Smooth muscle cell (in vitro differentiated cells): ENCODE data around the gene RAB26. TPM values are rescaled to one million over a fixed set of nuclear protein-coding genes. Genes with fewer than 3 reads are reported as not detected.
"Not testable (repeated sequence)": the region's sequence is repeated elsewhere in the genome, so short reads cannot be mapped to it uniquely, and the experiment has no call there.

ENCODE experiments used
- DNase-seq: peaks from one replicate; lab custom pipeline; 2025; ENCODE audit not compliant: unreplicated experiment; lab: John Stamatoyannopoulos, UW
- H2AFZ ChIP-seq: fragments of 200-600 bp; sonication (generic); 2 replicates; pipeline ENCODE4 v1.6.0; 2016; ENCODE audit warnings: antibody characterized with exemption, low read depth, mild to moderate bottlenecking
- H3F3A ChIP-seq: fragments of 200-600 bp; sonication (generic); 2 replicates; pipeline ENCODE4 v1.6.0; 2017; ENCODE audit warnings: antibody characterized with exemption, low read depth
- H3K27ac ChIP-seq: fragments of 200-600 bp; sonication (generic); 2 replicates; pipeline ENCODE4 v1.5.1; 2016; ENCODE audit warnings: low read depth, mild to moderate bottlenecking
- H3K27me3 ChIP-seq: fragments of 200-600 bp; sonication (generic); 2 replicates; pipeline ENCODE4 v1.6.1; 2016; ENCODE audit warnings: low read depth, mild to moderate bottlenecking
- H3K36me3 ChIP-seq: fragments of 200-600 bp; sonication (generic); 2 replicates; pipeline ENCODE4 v1.5.1; 2016; ENCODE audit warnings: low read depth
- H3K4me1 ChIP-seq: fragments of 200-600 bp; sonication (generic); 2 replicates; pipeline ENCODE4 v1.5.1; 2016; ENCODE audit warnings: low read depth
- H3K4me2 ChIP-seq: fragments of 200-600 bp; sonication (generic); 2 replicates; pipeline ENCODE4 v1.6.0; 2016; ENCODE audit warnings: mild to moderate bottlenecking
- H3K4me3 ChIP-seq: fragments of 200-600 bp; sonication (generic); 2 replicates; pipeline ENCODE4 v1.5.1; 2016; ENCODE audit warnings: mild to moderate bottlenecking
- H3K79me2 ChIP-seq: fragments of 200-600 bp; sonication (generic); 2 replicates; pipeline ENCODE4 v1.6.0; 2016; ENCODE audit warnings: low read depth, mild to moderate bottlenecking
- H3K9ac ChIP-seq: fragments of 200-600 bp; sonication (generic); 2 replicates; pipeline ENCODE4 v1.6.0; 2016; ENCODE audit warnings: low read depth
- H3K9me3 ChIP-seq: fragments of 200-600 bp; sonication (generic); replicated peaks from 2 replicates; pipeline ENCODE4 v1.5.1; 2016; ENCODE audit warnings: low read depth
- H4K20me1 ChIP-seq: fragments of 200-600 bp; sonication (generic); 2 replicates; pipeline ENCODE4 v1.6.0; 2016; ENCODE audit warnings: low read depth
- WGBS: methylation state at CpG from one replicate; pipeline ENCODE4 v1.1.7; 2016; ENCODE audit warnings: low lambda C conversion rate; 5-methylcytosine and 5-hydroxymethylcytosine counted together
- polyA plus RNA-seq: library from polyadenylated mRNA; unstranded; fragments of >200 nt; fragmentation: Nextera tagmentation; extraction: Ambion mirVana; gene quantifications from 2 replicates; pipeline ENCODE4 v1.2.1, GENCODE V29; 2016
- total RNA-seq: library from RNA; depleted of rRNA; stranded (reverse); fragments of >200 nt; gene quantifications from 2 replicates; pipeline ENCODE4 v1.2.3, GENCODE V29; 2014

The RAB26 gene
- total and polyA plus RNA-seq, 2 experiments from 2014 or later: 1.3 TPM; not detected in 1

DNA sequence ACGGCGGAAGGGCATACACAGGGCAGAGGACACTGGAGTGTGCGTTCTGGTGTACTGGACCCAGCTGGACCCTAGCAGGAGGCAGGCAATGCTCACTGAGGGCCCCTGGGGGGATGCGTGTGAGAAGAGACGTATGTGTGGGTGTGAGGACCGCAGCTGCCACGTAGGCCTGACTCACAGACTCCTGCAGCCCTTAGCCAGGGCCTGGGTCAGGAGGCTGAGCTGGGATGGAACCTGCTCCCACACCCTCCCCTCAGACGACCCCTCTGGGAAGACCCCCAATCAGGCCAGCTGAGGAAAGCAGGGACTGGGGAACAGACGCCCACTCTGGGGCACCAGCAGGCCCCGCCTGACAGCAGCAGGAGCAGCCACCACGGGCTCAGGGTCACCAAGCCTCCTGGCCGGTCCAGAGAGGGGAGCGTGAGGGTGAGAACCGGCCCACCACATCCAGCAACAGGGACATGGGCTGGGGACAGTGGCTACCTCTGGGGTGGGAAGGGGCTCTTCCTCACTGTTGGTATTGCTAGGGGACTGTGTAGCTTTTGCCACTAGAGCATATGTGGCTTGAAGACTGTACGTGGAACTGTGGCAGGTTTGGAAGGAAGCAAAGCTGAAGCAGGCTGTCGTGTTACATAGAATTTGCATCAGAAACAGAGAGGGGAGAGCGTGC, 41.2 kb upstream of the RAB26 start:
- H3K27ac ChIP-seq: peak overlapping the region; percentile 93
- H3K79me2 ChIP-seq, DNase-seq: not testable (repeated sequence)

DNA sequence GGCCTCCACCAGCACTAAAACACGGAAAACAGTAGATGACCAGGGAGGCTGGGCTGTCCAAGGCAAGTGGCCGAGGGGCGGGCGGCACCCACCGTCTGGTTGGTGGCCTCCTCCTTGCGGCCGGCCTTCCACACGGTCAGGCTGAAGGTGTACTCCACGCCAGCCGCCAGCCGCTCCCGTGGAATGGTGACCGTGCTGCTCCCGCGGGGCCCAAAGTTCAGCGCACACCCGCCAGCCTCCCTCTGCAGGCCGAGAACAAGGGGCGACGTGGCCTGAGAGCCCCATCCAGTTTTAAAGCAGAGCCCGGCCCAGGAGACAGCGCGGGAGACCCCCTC, 40.7 kb upstream of the RAB26 start:
- not testable (repeated sequence) for H4K20me1 ChIP-seq, H2AFZ ChIP-seq, H3K4me3 ChIP-seq, H3K79me2 ChIP-seq, H3F3A ChIP-seq, H3K4me1 ChIP-seq, H3K9me3 ChIP-seq, H3K36me3 ChIP-seq, DNase-seq, H3K27me3 ChIP-seq, H3K4me2 ChIP-seq
- 96% methylated on average over 23 of the region's 23 CpGs for WGBS
- Histone ChIP-seq H3K27ac (peak overlapping the region; percentile 93), H3K9ac (peak overlapping the region; percentile 83)

More for the DNA sequence above, 41.2 kb upstream of the RAB26 start:
- H3F3A ChIP-seq, H3K36me3 ChIP-seq, H2AFZ ChIP-seq, H3K27me3 ChIP-seq, H3K4me3 ChIP-seq, H3K9me3 ChIP-seq, H3K4me1 ChIP-seq, H4K20me1 ChIP-seq: not testable (repeated sequence)
- Histone ChIP-seq H3K9ac (peak overlapping the region; percentile 83), H3K4me2 (peak overlapping the region; percentile 53)
- WGBS: 79% methylated on average over 13 of the region's 17 CpGs

- 99% methylated on average over 68 of the region's 73 CpGs for WGBS
- H3K4me1 ChIP-seq, H3K27ac ChIP-seq, DNase-seq, H3K9me3 ChIP-seq, H3K27me3 ChIP-seq, H3K36me3 ChIP-seq, H2AFZ ChIP-seq, H3K4me3 ChIP-seq, H3K4me2 ChIP-seq, H4K20me1 ChIP-seq, H3F3A ChIP-seq, H3K9ac ChIP-seq, H3K79me2 ChIP-seq: not testable (repeated sequence)
Observed at GRCh38 chr16:2108446-2109270, 39.8 kb upstream of the RAB26 start.

DNA sequence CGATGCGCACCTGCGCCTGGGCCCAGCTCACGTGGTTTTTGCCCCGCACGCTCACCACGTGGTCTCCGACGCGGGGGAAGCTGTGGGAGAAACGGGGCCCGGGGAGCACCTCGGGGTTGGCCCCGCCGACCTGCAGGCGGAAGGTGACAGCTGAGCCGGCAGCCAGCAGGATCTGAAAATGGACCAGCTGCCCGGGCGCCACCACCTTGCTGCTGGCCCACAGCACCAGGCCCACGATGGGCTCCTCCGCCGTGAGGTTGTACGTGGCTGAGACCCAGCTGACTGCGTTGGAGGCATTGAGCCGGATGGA, 39.2 kb upstream of the RAB26 start:
- H3K4me2 ChIP-seq, H3K79me2 ChIP-seq, H4K20me1 ChIP-seq, H3K4me3 ChIP-seq, H3K27ac ChIP-seq, H3K4me1 ChIP-seq, H2AFZ ChIP-seq, H3K27me3 ChIP-seq, DNase-seq, H3K9ac ChIP-seq, H3K36me3 ChIP-seq, H3F3A ChIP-seq, H3K9me3 ChIP-seq: not testable (repeated sequence)
- 96% methylated on average over 20 of the region's 25 CpGs for WGBS

- not testable (repeated sequence) for H3K9me3 ChIP-seq, H3K27ac ChIP-seq, H3K27me3 ChIP-seq, H4K20me1 ChIP-seq, H3K4me3 ChIP-seq, H3F3A ChIP-seq, DNase-seq, H3K36me3 ChIP-seq, H3K79me2 ChIP-seq, H3K4me1 ChIP-seq, H3K4me2 ChIP-seq, H2AFZ ChIP-seq, H3K9ac ChIP-seq
- WGBS: 97% methylated on average over 21 of the region's 23 CpGs
Observed at GRCh38 chr16:2109872-2110271, 38.6 kb upstream of the RAB26 start.

DNA sequence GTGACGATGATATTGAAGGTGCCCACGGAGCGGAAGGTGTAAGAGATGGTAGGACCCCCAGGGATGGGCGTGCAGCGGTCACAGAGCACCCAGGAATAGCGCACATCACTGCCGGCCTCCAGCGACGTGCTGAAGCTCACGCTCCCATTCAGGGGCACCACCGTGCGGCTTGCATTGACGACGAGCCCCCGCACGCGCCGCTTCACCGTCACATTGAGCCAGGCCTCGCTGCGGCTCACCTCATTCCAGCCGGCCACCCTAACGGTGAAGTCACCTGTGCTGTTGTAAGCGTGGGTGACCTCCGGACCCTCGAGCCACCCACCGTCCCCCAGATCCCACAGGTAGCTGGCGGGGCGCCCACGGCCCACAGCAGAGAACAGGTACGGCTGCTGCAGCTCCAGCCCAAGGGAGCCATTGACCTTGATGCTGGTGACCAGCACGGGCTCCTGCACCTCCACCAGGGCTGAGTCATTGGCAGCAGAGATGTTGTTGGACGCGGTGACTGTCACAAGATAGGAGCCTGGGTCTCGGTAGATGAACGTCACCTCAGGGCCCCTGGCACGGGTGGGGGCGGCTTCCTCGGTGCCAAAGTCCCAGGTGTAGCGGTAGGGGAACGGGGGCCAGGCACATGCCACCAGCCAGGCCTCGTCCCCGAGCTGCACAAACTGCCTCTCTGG, 38.0 kb upstream of the RAB26 start:
- not testable (repeated sequence) for H3K27ac ChIP-seq, H3K9ac ChIP-seq, H2AFZ ChIP-seq, H4K20me1 ChIP-seq, H3K4me2 ChIP-seq, H3K4me3 ChIP-seq, H3K36me3 ChIP-seq, H3K27me3 ChIP-seq, H3K79me2 ChIP-seq, H3F3A ChIP-seq, H3K4me1 ChIP-seq, DNase-seq, H3K9me3 ChIP-seq
- over 99% methylated on average over 38 of the region's 43 CpGs for WGBS

DNA sequence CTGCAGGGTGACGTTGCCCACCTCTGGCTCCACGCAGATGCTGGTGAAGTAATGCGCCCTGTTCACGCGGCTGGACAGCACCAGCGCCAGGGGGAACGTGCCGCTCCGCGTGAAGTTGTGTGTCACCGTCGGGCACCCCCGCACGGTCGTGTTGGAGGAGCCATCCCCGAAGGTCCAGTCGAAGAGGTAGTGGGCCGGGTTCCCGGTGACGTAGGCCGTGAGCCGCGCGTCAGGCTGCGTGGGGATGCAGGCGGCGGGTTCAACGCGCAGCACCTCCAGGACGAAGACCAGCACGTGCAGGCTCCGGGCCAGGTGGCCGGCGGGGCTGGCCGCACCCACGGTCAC, 37.4 kb upstream of the RAB26 start:
- not testable (repeated sequence) for H3K27me3 ChIP-seq, H3K79me2 ChIP-seq, H3K9ac ChIP-seq, H4K20me1 ChIP-seq, H3K4me3 ChIP-seq, H3K4me2 ChIP-seq, H3K4me1 ChIP-seq, H3K9me3 ChIP-seq, H3F3A ChIP-seq, H3K36me3 ChIP-seq, DNase-seq, H3K27ac ChIP-seq, H2AFZ ChIP-seq
- WGBS: 98% methylated on average over 24 of the region's 36 CpGs

DNA sequence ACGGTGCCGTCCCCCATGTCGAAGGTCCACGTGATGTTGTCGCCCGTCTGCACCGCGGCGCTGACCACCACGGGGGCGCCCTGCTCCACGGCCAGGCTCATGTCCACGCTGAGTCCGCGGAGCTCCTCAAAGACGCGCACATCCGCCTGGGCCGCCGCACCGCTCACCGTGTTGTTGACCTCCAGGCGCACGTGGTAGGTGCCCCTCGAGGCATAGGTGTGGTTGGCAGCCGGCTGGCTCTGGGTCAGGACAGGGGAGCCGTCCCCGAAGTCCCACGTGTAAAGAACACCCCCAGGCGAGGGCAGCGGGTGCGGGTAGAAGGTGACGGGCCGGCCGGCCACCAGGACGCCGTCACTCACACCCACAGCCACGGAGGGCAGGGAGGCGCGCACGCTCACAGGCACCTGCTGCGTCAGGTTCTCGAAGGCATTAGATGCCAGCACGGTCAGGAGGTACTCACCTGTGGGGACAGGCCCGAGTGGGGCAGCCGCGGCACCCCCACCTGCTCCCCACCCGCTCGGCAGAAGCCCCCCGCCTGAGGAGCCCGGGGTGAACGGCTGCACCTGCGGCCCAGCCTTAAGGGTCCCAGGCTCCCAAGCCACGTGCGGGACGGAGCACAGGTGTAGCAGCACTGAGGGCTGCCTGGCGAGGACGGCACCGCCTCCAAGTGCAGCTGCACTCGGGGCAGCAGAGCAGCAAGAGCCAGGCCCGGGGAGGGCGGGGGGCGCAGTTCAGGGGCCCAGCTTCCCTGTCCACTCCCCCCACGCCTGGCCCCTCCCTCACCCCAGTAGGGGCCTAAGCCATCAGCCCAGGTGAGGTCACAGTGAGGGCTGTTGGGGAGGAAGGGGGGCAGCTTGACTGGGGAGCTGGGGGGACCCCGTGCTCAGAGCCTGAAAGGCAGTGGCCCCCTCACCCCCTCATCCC, 36.8 kb upstream of the RAB26 start:
- DNase-seq, H3K79me2 ChIP-seq, H3F3A ChIP-seq, H3K9ac ChIP-seq, H3K4me1 ChIP-seq, H2AFZ ChIP-seq, H3K36me3 ChIP-seq, H3K9me3 ChIP-seq, H3K4me2 ChIP-seq, H3K27me3 ChIP-seq, H3K27ac ChIP-seq, H3K4me3 ChIP-seq: not testable (repeated sequence)
- H4K20me1 ChIP-seq: peaks cover 14% of the 10 kb centered on the region
- WGBS: 97% methylated on average over 43 of the region's 65 CpGs
